Muscle of arm (tissue), 12 donors: ENCODE measurements around the gene MYOM1. TPM values are rescaled to one million over a fixed set of nuclear protein-coding genes. Genes with fewer than 3 reads are reported as not detected.

Source experiments
- DNase-seq: peaks from one replicate; pipeline ENCODE4 v3.0.0-alpha.2; 2013
- polyA plus RNA-seq, 12 donors: library from polyadenylated mRNA; unstranded; fragments of 120-200 nt; gene quantifications; one replicate each; pipeline ENCODE4 v1.2.1, GENCODE V29; 2013; ENCODE audit not compliant: insufficient read length in 12 of 12

MYOM1 gene
- polyA plus RNA-seq, 12 donors = 243 to 883 (median 640) TPM

DNA sequence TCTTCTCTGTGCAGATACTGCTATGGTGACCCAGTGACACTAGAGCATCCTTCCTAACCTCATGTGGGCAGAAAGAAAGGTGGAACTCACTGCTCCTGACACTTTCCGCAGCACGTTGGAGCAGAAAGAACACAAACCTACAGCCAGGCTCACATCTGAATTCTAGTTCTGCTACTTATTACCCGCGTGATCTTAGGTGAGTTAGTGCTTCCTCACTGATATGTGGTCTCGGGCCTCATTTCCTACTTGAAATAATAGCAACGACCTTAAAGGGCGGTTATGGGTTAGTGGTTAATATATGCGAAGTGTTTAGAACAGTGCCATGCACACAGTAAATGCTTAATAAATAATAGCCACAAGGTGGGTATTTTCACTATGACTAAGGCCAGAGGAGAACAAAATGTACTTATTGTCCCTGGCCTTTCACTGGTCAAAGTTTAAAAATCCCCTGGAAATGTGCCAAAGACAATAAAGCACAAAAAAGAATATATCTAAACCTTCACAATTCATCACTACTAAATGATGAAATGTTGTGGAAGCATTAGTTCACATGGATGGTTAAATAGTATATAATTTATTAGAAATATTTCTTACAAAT lies 66.6 kb downstream of the MYOM1 start:
- no peak for DNase-seq

DNA sequence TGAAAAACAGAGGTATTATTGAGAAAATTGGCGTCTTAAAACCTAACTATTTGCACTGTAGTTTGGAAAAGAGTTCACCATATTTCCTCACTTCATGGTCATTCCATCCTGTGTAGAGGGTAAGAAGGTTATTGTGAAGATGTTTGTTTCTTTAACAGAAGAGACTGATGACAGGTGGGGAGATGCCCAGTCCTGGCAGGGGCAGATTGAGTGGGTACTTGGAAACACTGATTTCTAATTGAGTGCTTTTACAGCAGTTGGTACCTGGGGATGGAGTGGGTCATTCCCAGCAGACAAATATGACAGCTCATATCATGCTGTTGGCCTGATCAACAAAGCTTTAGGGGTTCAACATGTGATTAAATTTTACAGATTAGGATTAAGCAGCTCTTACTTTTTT lies 67.5 kb downstream of the MYOM1 start:
- DNase-seq = no peak

DNA sequence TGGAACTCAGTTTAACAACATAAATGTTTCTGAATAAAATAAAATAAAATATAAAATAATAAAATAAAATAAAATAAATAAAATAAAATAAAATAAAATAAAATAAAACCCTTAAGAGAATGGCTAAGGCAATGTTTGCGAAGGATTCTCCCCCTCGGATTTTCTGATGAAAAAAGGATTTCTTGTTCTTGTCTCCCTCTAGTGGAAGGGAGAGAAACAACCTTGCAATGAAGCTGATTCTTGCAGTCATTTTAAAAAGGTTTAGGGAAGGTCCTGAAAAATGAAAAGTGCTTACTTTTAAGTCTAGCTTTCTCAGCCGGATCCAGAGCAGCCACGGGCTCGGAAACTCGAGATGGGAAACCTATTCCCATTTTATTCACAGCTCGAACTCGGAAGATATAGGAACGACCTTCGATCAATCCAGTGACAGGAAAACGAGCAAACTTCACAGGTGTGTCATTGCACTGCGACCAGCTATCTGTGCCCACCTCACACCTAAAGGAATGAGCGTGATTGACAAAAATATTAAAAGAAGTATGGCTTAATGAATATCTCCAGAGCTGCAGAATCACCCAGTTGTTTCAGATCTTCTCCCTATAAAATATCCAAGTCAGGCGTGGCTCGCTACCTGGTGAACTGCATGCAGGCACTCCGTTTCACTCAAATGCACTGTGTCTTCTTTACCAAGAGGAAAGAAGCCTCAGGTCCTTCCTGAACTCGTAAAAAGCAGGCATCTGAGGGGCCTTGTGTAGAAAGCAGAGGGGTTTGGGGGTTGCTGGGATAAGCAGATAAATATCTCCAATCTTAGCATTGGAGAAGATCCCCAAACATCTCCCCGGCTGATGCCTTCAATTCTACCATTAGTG lies 68.1 kb downstream of the MYOM1 start:
- no peak for DNase-seq

DNA sequence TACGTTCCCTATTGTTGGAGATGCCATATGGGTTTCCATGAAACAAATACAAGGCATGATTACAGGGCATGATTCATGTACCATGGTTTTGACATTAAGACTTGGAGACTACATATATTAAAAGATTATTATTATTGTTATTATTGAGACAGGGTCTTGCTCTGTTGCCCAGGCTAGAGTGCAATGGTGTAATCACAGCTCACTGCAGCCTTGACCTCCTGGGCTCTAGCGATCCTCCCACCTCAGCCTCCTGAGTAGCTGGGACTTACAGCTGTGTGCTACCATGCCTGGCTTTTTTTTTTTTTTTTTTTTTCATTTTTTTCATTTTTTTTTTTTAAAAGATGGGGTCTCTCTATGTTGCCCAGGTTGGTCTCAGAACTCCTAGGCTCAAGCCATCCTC lies 69.1 kb downstream of the MYOM1 start:
- no peak for DNase-seq

DNA sequence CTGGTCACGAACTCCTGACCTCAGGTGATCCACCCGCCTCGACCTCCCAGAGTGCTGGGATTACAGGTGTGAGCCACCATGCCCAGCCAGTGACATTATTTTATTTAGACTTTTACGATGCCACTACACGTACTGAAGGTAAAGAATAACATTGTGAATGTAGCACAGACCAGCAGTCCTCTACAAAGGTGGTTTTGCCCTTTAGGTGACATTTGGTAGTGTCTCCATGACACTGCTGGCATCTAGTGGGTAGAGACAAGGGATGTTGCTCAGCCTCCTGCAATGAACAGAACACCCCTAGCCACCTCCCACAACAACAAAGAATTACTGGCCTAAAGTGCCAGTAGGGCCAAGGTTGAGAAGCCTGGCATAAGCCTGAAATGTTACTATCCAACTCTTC lies 69.5 kb downstream of the MYOM1 start:
- no peak for DNase-seq

DNA sequence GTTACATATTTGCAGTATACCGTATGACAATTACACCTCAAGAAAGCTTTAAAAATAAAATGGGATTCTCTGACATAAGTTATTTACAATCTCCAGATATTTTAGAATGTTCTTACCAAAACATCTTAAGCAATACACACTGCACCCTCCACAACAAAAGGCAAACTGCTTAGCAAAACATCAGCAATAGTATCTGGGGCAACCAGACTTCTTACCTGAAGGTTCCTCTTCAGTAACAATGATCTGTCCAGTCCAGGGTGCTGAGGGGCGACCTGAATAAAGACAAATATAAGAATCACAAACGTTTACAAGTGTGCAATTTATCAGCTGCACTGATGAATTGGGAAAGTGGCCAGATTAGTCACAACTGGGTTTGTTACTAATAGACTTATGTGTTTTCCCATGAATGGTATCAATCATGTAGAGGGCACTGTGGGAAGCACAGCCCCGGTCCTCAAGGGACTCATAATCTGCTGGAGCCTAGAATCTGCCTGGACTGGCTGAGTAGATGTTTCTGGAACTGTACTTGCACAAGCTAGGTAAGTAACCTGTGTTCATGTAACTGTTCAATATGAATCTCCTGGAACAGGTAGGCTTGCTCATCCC lies 70.7 kb downstream of the MYOM1 start:
- no peak for DNase-seq

DNA sequence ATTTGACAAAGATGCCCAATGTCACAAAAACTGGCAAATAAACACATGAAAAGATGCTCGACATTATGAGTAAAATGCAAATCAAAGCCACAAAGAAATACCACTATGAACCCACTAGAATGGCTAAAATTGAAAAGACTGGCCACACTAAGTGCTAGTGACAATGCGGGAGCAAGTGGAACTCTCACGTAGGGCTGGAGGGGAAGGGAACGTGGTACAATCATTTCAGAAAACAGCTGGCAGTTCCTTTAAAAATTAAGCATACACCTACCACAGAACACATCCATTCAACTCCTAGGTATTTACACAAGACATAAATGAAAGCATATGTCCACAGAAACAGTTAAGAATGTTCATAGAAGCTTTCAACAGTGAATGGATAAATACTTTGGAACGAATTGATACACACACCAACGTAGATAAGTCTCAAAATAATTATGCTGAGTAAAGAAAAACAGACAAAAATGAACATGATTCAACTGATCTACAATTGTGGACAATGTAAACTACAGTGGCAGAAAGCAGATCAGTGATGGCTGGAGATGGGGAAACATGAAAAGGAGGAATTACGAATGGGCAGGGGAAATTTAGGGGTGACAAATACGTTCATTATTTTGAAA lies 71.7 kb downstream of the MYOM1 start:
- DNase-seq = no peak

DNA sequence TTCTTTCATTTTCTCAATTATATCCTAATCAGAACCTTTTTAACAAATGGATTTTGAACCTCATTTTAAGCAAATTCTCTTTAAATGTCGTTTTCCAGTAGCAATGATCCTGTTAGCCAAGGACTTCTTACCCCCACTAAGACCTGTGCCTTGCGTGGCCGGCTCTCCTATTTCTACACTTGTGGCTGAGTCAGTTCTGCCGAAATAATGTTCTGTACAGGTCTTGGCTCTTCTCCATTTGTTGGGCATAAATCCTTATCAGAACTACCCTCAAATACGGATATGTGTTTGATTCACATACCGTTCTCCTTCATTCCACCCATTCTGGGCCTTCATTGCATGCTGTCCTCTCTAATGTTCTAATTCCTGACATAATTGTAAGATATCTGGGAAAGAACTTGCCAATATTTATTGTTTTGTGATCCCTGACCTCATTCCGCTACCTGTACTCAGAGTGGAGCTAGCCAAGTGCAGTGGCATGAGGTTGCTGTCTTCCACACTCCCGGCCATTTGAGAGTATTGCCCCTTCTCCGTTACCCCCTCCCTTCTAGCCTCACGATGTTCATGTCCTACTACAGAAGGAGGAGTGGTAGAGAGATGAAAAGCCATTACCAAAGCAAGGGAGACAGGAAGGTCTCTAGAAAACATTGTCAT lies 78.7 kb downstream of the MYOM1 start:
- no peak for DNase-seq

DNA sequence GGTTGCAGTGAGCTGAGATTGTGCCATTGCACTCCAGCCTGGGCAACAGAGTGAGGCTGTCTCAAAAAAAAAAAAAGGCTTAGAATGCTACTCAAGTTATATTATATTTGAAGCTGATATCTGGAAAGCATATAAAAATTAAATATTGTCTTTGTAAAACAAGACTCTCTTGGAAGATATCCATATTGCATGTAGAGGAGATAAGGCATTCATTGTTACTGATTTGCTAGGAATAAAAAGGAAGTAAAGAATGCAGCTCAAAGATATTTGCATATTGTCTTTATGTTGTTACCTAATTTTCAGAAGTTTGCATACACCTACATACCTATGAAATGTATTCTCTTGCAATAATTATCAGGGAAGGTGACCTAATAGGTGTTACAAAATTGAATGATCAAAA lies 79.4 kb downstream of the MYOM1 start:
- no peak for DNase-seq

DNA sequence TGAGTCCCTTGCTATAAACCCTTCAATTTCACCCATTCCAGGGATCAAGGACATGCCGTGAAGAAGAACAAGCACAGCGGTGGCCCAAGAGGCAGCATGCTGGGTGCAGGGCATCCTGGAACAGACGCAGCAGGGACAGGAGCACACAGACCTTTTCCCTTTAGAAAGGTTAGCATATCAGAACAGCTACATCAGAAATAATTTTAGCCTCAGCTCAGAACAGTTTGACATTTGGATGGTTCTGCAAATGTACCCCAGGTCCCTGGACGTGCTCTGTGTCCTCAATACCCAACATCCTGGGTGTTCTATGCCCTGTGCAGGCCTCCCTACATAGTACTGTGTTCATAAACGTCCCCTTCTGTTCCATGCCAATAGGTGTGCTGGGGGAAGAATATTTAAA lies 80.4 kb downstream of the MYOM1 start:
- DNase-seq = no peak

DNA sequence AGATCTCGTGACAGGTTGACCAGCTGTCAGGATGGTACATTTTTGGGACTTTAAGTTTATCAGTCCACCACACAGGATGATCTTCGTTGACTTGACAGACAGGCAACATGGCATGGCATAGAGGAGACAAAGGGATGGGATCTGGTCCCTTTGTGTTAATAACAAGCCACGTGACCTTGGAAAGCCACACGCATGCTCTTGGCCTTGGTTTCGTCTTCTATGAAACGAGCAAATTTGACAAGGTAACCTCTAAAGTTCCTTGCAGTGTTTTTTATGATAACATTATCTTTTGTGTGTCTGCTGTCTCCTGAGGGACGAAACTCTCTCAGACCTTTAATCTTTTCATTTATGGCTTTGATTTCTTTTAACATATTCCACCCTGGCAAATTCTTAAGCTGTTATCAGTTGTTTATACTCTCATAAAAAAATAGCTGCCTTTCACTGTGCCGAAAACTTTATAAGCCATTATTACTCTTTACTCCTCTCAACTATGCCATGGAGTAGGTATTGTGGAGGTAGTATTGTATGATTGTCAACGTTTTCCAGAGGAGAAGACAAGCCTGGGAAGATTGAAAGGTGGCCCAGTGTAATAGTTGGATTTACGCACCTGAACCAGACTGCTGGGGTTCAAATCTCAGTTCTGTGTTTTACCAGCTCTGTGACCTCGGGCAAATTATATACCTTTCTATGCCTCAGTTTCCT lies 81.3 kb downstream of the MYOM1 start:
- no peak for DNase-seq

DNA sequence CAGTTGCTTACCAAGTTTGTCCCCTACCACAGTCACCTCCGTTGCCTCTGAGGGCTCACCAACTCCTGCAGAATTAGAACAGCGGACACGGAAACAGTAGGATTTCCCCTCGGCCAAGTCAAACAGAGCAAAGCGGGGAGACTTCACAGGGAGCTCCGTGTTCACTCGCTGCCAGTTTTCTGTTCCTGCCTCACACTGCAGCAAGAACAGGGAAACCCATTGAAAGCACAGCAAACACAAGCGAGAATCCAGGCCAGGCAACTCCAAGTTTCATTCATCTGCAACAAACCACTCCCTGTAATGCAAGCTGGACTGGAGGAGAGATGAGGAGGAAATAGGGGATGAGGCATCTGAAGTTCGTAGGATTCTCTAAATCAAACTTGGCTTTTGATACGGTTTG lies 84.2 kb downstream of the MYOM1 start:
- DNase-seq = no peak

DNA sequence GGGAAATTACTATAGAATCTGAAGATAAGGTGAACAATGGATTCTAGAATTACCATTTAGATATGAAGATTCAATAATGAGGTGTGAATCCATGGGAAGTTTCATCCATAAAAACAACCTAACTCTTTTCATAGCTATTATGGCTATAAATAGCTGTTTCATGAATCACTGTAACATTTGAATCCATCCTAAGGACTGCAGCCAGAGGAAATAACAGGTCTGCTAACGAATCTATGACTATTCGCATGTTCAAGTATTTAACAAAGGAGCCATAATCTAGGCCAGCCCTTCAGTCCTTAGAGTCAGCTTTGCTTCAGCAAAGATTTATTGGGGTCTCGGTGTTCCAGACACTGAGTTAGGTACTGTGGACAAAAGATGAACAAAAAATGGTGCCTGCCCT lies 87.1 kb downstream of the MYOM1 start:
- DNase-seq = no peak

DNA sequence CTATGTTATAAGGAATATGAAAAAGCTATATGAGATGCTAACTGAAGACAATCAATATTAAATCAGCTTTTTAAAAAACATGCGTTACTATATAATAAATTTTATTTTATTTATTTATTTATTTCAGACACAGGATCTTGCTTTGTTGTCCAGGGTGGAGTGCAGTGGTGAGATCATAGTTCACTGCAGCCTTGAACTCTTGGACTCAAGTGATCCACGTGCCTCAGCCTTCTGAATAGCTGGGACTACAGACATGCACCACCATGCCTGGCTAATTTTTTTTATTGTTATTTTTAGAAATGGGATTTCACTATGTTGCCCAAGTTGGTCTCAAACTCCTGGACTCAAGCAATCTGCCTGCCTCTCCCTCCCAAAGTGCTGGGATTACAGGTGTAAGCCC lies 89.4 kb downstream of the MYOM1 start:
- no peak for DNase-seq

DNA sequence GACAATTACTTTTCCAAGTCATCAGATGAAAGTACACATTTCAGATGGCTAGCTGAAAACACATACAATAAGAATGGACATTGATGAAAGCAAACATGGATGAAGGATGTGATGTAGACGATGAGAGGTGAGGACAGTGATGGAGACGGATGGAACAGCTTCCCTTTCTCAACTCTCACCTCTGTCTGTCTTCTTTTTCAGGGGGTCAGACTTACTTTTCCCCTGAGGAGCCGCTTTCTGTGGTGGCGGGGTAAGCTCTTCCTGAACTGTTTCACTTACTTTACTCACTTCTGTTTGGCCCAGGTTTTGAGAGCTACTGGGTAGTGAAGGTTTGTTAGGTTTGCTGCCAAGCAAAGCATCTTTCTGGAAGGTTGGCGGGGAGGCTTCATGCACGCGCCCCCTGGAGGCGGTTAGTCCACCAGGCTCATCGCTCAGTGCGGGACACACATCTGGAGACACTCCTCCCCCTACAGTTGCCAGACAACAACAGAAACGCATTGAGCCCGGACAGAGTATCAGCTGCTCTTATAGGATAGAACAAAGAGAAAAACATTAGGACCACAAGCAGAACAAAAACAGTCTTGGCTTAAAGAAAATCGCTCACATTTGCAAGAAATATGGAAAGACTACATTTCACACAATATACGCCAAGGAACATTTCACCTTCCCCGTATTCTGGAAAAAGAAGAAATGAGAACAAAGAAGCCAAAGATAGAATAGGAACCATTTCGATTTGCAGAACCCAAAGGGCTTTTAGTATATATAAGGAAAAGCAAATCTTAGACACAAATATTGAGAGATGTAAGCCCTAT lies 90.5 kb downstream of the MYOM1 start:
- peak; percentile 86 for DNase-seq

DNA sequence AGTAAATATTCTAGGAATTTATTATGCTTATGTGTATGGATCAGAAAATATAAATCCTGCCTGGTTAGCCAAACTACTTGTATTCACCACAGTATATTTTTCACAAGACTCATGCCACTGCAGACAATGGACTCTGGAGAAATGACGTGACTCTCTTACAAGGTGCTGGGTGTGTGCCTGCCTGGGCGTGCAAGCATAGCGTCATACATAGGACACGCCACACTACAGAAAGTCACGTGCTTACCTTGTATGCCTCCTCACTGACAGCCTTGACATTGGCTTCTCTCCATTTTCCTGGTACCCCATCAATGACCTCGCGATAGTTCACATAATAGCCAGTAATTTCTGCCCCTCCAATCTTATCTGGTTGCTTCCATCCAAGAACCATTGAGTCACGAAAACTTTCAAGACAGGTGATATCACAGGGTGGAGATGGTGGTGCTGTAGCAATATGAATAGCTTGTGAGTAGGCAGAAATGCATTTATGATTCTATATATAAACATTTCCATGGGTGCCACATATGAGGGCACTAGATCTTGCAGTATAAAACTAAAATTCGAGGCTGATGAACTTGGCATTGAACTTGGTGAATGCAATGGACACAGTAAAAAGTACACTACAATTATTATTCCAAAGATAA lies 93.2 kb downstream of the MYOM1 start:
- DNase-seq = no peak

DNA sequence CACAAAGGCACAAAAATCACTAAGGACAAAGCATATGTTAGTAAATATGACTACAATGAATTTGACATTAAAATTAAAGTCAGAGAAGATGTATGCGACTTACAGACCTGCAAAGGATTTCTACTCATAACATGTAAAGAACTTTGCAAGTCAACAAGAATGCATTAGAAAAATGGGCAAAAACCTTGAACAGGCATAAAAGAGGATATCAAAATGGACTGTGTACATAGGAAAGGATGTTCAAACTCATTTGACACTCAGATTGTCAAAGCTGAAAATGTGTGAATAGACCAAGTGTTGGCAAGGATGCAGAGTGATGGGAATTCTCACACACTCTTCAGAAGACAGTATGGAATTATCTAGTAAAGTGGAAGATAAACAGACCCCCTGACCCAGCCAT lies 94.9 kb downstream of the MYOM1 start:
- DNase-seq = no peak

DNA sequence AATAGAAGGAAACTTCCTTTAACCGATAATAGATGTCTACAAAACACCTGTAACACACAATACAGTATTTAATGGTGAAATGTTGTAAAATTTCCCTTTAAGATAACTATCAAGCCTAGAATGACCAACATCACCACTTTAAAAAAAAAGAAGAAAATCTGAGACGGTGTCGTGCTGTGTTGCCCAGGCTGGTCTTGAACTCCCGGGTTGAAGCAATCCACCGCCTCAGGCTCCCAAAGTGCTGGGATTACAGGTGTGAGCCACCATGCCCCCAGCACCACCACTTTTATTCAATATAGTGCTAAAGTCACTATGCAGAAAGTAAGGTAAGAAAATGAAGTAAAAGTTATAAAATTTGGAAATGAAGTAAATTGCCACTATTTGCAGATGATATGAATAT lies 96.9 kb downstream of the MYOM1 start:
- no peak for DNase-seq

DNA sequence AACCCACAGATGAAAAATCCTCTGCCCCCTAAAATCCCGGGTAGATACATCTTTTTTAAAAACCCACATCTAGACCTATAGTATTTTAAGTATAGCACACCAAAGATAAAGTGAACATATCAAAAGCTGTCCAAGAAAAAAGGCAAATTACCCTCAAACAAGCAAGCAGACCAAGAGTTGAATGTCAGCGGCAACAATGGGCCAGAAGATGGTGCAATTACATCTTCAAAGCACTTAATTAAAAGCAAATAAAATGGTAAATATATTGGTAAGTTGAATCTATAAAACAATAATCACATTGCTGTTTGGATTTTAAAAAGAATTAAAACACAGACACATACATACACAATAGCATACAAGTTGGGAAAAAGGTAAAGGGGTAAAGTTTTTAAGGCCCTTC lies 98.5 kb downstream of the MYOM1 start:
- no peak for DNase-seq

DNA sequence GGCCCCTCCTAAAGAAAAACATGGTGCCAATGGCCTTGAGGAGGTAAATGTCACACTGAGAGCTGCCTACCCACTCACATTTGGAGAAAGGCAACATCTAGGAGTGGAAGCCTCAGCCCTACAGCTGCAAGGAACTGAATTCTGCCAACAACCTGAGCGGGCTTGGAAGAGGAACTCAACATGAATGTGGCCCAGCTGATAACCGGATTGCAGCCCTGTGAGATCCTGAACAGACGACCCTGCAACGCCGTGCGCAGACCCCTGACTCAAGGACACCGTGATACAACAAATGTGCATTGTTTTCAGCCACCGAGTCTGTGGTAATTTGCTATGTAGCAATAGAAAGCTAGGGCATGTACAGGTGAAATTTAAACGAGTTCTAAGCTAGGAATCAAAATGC lies 99.4 kb downstream of the MYOM1 start:
- DNase-seq = no peak
